IPS-18a (cell line): ENCODE results near the gene BACE2.
"Not testable (repeated sequence)": the region's sequence is repeated elsewhere in the genome, so short reads cannot be mapped to it uniquely, and the experiment has no call there.

Source experiments
- H3K27ac ChIP-seq: one replicate; pipeline ENCODE4 v1.5.1; 2013; ENCODE audit warnings: low read length
- H3K27me3 ChIP-seq: one replicate; pipeline ENCODE4 v1.6.1; 2013; ENCODE audit warnings: mild to moderate bottlenecking, low read length; ENCODE audit not compliant: control insufficient read depth, insufficient read depth
- H3K36me3 ChIP-seq: one replicate; pipeline ENCODE4 v1.6.1; 2013; ENCODE audit warnings: low read depth, low read length; ENCODE audit not compliant: control insufficient read depth
- H3K4me1 ChIP-seq: one replicate; pipeline ENCODE4 v1.6.1; 2013; ENCODE audit warnings: low read depth, low read length; ENCODE audit not compliant: control insufficient read depth
- H3K4me3 ChIP-seq: one replicate; pipeline ENCODE4 v1.5.1; 2013; ENCODE audit warnings: low read length
- H3K9ac ChIP-seq: one replicate; pipeline ENCODE4 v1.6.1; 2013; ENCODE audit warnings: mild to moderate bottlenecking, low read length, moderate library complexity
- H3K9me3 ChIP-seq: one replicate; pipeline ENCODE4 v1.6.1; 2013; ENCODE audit warnings: low read depth, low read length; ENCODE audit not compliant: control insufficient read depth

Gene BACE2

GRCh38 chr21:41233916-41234315 lies 66.0 kb downstream of the BACE2 start:
- Histone ChIP-seq H3K27me3 (no peaks in the 10 kb centered on the region), H3K4me3 (no peak overlapping the region), H3K36me3 (no peaks in the 10 kb centered on the region), H3K9ac (no peak overlapping the region), H3K27ac (no peak overlapping the region), H3K4me1 (no peaks in the 10 kb centered on the region), H3K9me3 (no peaks in the 10 kb centered on the region)

DNA sequence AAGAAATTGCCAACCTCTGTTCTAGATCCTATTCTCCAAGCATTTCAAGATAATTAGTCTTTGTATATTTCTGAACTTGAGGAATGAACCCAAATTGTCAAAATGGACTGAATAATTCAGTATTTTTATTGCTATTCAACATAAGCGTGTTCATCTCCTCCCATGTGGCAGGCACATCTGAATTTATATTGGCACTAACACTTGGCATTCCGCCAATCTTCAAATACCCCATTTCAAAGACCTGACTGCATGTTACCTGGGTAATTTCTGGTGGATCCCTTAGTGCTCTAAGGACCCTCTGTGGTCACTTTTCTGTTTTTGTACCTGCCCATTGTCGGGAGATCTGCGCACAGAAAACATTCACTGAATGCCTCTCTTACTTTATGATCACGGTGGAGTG lies 66.6 kb downstream of the BACE2 start:
- Histone ChIP-seq H3K27me3 (no peaks in the 10 kb centered on the region), H3K4me1 (no peaks in the 10 kb centered on the region), H3K36me3 (no peaks in the 10 kb centered on the region), H3K4me3 (no peak overlapping the region), H3K9ac (no peak overlapping the region), H3K9me3 (no peaks in the 10 kb centered on the region), H3K27ac (no peak overlapping the region)

- Histone ChIP-seq H3K36me3 (no peaks in the 10 kb centered on the region), H3K9ac (no peak overlapping the region), H3K4me3 (no peak overlapping the region), H3K4me1 (no peaks in the 10 kb centered on the region), H3K9me3 (no peaks in the 10 kb centered on the region), H3K27me3 (no peaks in the 10 kb centered on the region), H3K27ac (no peak overlapping the region)
Observed at GRCh38 chr21:41235201-41235600, 67.2 kb downstream of the BACE2 start.

DNA sequence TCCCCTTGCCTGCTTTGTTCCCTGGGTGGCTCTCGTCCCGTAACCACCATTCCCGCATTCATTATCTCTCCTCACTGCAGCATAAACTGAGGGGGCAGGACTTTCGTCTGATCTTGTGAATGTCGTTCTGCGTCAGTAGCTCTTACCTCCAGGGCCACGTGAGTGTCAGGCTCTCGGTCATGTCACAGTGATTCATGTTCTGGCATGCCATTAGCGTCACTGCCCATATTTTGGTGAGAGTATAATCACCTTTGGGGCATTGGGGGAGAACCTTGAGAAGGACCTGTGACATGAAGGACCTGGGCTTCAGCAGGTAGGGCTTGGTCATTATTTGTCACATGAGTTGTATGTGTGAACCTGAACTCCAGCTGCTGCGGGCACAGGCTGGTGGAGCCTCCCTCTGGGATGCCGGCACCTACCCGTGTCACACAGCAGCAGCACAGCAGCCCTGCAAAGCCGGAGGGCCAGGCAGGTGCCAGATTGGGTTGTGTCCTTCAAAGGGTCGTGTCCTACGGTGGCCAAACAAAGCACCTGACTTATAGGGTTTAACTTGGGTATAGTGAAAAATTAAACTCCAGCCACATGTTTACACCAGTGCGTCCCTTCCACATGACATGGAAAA lies 68.5 kb downstream of the BACE2 start:
- H3K9me3 ChIP-seq = no peaks in the 10 kb centered on the region
- no peak overlapping the region for H3K9ac ChIP-seq
- H3K36me3 ChIP-seq = no peaks in the 10 kb centered on the region
- no peak overlapping the region for H3K27ac ChIP-seq
- H3K4me1 ChIP-seq = no peaks in the 10 kb centered on the region
- no peaks in the 10 kb centered on the region for H3K27me3 ChIP-seq
- no peak overlapping the region for H3K4me3 ChIP-seq

DNA sequence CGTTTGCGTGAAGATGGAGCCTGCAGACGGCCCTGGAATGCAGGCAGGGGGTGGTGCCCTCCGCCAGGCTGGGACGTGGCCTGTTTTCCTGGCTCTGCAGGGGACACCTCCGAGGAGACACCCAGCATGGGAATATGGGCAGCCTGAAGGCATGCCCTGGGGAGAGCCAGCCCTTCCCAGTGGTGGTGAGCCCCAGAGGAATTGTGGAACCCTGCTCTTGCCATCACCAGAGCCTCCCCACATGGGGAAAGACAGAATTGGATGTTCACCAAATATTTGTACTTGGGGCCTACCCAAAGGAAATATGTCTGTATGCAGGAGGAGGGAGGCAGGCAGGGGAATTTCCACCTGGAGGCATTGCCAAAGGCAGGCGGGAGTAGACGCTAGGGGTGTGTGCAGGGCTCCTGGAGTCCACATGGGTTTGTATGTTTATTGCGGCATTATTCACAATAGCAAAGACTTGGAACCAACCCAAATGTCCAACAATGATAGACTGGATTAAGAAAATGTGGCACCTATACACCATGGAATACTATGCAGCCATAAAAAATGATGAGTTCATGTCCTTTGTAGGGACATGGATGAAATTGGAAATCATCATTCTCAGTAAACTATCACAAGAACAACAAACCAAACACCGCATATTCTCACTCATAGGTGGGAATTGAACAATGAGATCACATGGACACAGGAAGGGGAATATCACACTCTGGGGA lies 70.3 kb downstream of the BACE2 start:
- not testable (repeated sequence) for H3K4me3 ChIP-seq, H3K9me3 ChIP-seq, H3K4me1 ChIP-seq, H3K9ac ChIP-seq, H3K36me3 ChIP-seq, H3K27me3 ChIP-seq, H3K27ac ChIP-seq

GRCh38 chr21:41240040-41240439 lies 72.1 kb downstream of the BACE2 start:
- H3K9me3 ChIP-seq = no peaks in the 10 kb centered on the region

GRCh38 chr21:41241341-41241740 lies 73.4 kb downstream of the BACE2 start:
- Histone ChIP-seq H3K36me3 (no peaks in the 10 kb centered on the region), H3K9me3 (no peaks in the 10 kb centered on the region), H3K27ac (no peak overlapping the region), H3K4me3 (no peak overlapping the region), H3K9ac (no peak overlapping the region), H3K27me3 (no peaks in the 10 kb centered on the region), H3K4me1 (peaks cover 3% of the 10 kb centered on the region)

More at GRCh38 chr21:41240040-41240439, 72.1 kb downstream of the BACE2 start:
- Histone ChIP-seq H3K9ac (no peak overlapping the region), H3K27ac (no peak overlapping the region), H3K4me3 (no peak overlapping the region), H3K27me3 (no peaks in the 10 kb centered on the region), H3K4me1 (peaks cover 3% of the 10 kb centered on the region), H3K36me3 (no peaks in the 10 kb centered on the region)

DNA sequence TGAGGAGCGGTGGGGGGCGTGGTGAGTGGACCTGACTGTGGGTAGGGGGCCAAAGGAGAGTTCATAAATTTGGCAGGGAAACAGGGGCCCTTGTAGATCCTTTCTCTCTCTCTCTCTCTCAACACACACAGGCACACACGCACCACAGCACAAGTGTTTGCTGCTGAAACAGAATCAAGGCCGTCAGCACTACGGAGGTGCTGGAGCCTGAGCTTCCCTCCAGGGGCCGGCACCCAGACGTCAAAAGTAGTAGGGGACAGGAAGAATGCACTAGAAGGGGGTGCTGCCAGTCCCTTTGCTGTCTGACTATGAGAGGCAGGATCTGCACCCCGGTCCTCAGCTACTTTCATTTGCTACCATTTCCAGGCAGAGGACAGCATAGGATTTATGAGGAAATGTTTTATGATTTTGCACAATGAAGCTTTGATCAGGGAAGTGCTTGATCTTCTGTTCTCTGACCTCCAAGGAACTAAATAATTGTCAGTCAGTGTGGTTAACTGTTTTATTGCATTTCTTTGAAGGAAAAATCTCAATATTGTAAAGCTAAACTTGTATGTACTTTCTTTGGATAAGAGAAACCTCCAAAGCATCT lies 74.4 kb downstream of the BACE2 start:
- H3K9me3 ChIP-seq = no peaks in the 10 kb centered on the region
- H3K4me1 ChIP-seq = peaks cover 3% of the 10 kb centered on the region
- no peak overlapping the region for H3K9ac ChIP-seq
- H3K4me3 ChIP-seq = no peak overlapping the region
- no peak overlapping the region for H3K27ac ChIP-seq
- H3K27me3 ChIP-seq = no peaks in the 10 kb centered on the region
- H3K36me3 ChIP-seq = no peaks in the 10 kb centered on the region

DNA sequence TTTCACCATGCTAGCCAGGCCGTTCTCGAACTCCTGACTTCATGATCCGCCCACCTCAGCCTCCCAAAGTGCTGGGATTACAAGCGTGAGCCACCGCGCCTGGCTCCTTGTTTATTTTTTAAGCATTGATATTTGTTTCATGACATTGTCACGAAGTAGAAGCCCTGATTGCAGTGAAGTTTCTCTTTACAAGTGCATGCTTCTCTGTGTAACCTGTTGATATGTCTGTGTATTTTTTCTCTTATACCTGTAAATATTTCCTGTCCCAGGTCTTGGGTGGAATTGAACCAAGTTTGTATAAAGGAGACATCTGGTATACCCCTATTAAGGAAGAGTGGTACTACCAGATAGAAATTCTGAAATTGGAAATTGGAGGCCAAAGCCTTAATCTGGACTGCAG lies 75.1 kb downstream of the BACE2 start:
- Histone ChIP-seq H3K9ac (no peak overlapping the region), H3K9me3 (no peaks in the 10 kb centered on the region), H3K27ac (no peak overlapping the region), H3K36me3 (no peaks in the 10 kb centered on the region), H3K27me3 (no peaks in the 10 kb centered on the region), H3K4me1 (peaks cover 3% of the 10 kb centered on the region), H3K4me3 (no peak overlapping the region)

- not testable (repeated sequence) for H3K9ac ChIP-seq, H3K4me3 ChIP-seq, H3K27ac ChIP-seq, H3K27me3 ChIP-seq, H3K36me3 ChIP-seq, H3K9me3 ChIP-seq, H3K4me1 ChIP-seq
Observed at GRCh38 chr21:41244266-41244880, 76.4 kb downstream of the BACE2 start.

DNA sequence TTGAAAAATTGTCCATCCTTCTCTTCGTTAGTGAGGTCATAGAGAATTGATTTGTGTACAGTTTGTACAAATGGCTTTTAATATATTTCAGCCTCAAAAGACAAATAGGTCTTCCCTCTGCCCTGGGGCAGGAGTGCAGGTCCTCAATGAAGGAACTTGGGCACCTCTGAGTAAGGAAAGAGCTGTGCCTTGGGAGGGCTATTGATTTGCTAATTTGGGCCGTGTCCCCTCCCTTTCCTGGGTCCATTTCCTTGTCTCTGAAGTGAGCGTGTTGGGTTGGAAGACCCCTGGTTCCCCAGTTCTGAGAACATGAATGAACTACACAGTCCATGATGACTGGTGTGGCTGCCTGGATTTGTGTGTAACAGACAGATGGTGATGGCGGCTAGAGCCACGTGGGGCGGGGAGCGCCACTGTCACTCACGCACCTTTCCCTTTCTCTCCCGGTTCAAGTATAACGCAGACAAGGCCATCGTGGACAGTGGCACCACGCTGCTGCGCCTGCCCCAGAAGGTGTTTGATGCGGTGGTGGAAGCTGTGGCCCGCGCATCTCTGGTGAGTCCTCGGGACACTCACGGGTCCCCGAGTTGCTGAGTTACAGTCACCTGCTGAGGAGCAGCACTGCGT lies 77.7 kb downstream of the BACE2 start:
- no peak overlapping the region for H3K9ac ChIP-seq
- no peaks in the 10 kb centered on the region for H3K27me3 ChIP-seq
- H3K4me1 ChIP-seq = peaks cover 3% of the 10 kb centered on the region
- H3K27ac ChIP-seq = no peak overlapping the region
- H3K36me3 ChIP-seq = no peaks in the 10 kb centered on the region
- no peaks in the 10 kb centered on the region for H3K9me3 ChIP-seq
- H3K4me3 ChIP-seq = no peak overlapping the region
